ENCODE results near the gene CEP76.

DNA sequence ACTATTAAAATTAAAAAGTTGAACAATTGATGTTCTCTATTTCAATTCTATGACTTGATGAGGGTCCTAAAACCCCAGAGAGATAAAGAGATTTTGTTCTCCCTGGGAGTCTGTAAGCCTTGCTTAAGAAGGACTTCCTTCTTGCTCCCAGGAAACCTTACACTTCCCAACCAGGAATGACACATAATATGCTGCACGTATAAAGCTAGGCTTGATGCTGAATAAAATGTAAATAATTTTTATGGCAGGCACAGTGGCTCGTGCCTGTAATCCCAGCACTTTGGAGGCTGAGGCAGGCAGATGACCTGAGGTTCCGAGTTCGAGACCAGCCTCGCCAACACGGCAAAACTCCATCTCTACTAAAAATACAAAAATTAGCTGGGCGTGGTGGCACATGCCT is 72.4 kb downstream of the CEP76 start:
- TF ChIP-seq CTCF (IDR thresholded peaks at IDR 0.05) (no peak), POLR2A (IDR thresholded peaks at IDR 0.05) (no peak)
